GM04504 (cell line): ENCODE measurements around the gene FRMD8.

Source experiments
- DNase-seq: peaks from one replicate; pipeline ENCODE4 v3.0.0-alpha.2; 2012; ENCODE audit warnings: low read depth

FRMD8 gene

GRCh38 chr11:65454696-65455456, 68.4 kb downstream of the FRMD8 start:
- peak; percentile 82 for DNase-seq

DNA sequence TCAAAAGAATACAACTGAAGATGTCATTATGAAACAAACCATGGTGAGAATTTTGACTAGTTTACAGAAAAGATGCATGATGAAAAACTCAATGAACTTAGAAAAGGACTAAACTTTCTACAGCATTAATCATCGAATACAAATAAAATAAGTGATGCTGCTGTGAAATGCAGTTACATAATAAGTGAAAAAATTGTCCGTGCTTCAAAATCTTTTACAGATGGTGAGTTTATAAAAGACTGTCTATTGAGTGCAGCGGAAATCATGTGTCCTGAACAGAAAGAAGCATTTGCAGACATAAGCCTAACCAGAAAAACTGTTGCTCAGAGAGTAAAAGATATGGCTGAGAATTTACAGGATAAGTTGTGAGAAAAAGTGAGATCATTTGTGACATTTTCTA, 70.0 kb downstream of the FRMD8 start:
- DNase-seq, result peak; percentile 65

DNA sequence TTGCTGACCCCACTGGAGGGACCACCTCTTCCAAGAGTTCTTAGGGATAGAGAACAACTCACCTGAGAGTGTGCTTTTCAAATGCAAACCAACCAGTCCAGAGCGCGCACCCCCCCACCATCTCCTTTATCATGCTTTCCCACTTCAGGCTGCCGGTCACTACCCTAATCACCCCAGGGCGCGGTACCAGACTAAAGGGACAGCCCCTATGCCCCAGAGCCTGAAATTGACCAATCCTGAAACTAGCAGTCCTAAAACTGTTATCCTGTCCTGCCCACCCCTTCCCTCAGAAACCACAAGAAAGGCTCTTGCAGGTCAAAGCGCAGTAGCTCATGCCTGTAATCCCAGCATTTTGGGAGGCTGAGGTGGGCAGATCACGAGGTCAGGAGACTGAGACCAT, 73.1 kb downstream of the FRMD8 start:
- DNase-seq, result no peak
